ENCODE data around the gene GON4L. TPM values are rescaled to one million over a fixed set of nuclear protein-coding genes. Genes with fewer than 3 reads are reported as not detected.
A peak's percentile ranks its signal among the peaks of the same experiment; 100 is the strongest.

The GON4L gene
- polyA plus RNA-seq, 1 of the 3 experiments (the other 2 are of a cell fraction) = 16.5 TPM

- TF ChIP-seq POLR2AphosphoS5 (IDR thresholded peaks at IDR 0.05; ENCODE audit: low read depth, low read length) (peak; percentile 91; the same call in 1 of the 2 replicates), YY1 (IDR thresholded peaks at IDR 0.05; ENCODE audit: low read depth) (peak; percentile 93), PBX3 (IDR thresholded peaks at IDR 0.05) (no peak), MAX (IDR thresholded peaks at IDR 0.05; ENCODE audit: low read depth) (peak; percentile 87), SIN3A (IDR thresholded peaks at IDR 0.05; ENCODE audit: borderline replicate concordance, low read depth, low read length) (0 out of 2 replicates have a peak, but pooled peaks have one; percentile 52), JUND (IDR thresholded peaks at IDR 0.05) (peak; percentile 14; the same call in 1 of the 2 replicates), TCF12 (IDR thresholded peaks at IDR 0.05) (no peak), EP300 (IDR thresholded peaks at IDR 0.05; ENCODE audit: borderline replicate concordance in 1 of 2, low read depth in 1 of 2, low read length in 1 of 2) (no peak), FOXJ3 (CRISPR knock-in tag; IDR thresholded peaks at IDR 0.05) (no peak), ZBTB33 (IDR thresholded peaks at IDR 0.05; ENCODE audit: borderline replicate concordance, low read depth) (no peak), TAF1 (IDR thresholded peaks at IDR 0.05; ENCODE audit: borderline replicate concordance, low read depth, low read length) (peak; percentile 85), MEF2A (IDR thresholded peaks at IDR 0.05; ENCODE audit: borderline replicate concordance, low read depth) (no peak)
These were observed at the start of gene GON4L (continued) for GRCh38 chr1:155856975-155857930.

GRCh38 chr1:155904261-155904660, 47.2 kb upstream of the GON4L start:
- peaks cover 12% of the 10 kb centered on the region for H3F3A ChIP-seq (replicated peaks; ENCODE audit: insufficient read depth)
- no peak overlapping the region for H3K4me2 ChIP-seq
- H3K9me2 ChIP-seq = no peaks in the 10 kb centered on the region
- DNase-seq = no peak
- no peak for TF ChIP-seq NRF1 (IDR thresholded peaks at IDR 0.05; ENCODE audit: low read depth, low read length)
- no peak for TF ChIP-seq EP300 (IDR thresholded peaks at IDR 0.05; ENCODE audit: borderline replicate concordance in 1 of 2, low read depth in 1 of 2, low read length in 1 of 2)
- TF ChIP-seq SMC3 (IDR thresholded peaks at IDR 0.05; ENCODE audit: low read depth, low read length) = no peak
- no peak for TF ChIP-seq FOSL2 (IDR thresholded peaks at IDR 0.05; ENCODE audit: borderline replicate concordance, low read depth)
- no peak for TF ChIP-seq RFX5 (IDR thresholded peaks at IDR 0.05; ENCODE audit: low read length)
- TF ChIP-seq MXI1 (IDR thresholded peaks at IDR 0.05; ENCODE audit: low read depth, low read length) = no peak
- TF ChIP-seq IRF3 (IDR thresholded peaks at IDR 0.05; ENCODE audit: low read depth, low read length) = no peak
- H3K4me3 ChIP-seq (ENCODE audit: low read depth in 2 of 2, low read length in 1 of 2) = no peak overlapping the region
- peaks cover 47% of the 10 kb centered on the region for H3K79me2 ChIP-seq (ENCODE audit: insufficient read depth)
- no peaks in the 10 kb centered on the region for H3K27me3 ChIP-seq (ENCODE audit: insufficient read depth)
- no peak overlapping the region for H3K27ac ChIP-seq (ENCODE audit: low read depth in 2 of 2, low read length in 1 of 2)
- 0 out of 4 replicates have a peak, but pooled peaks cover 0 to 8% of the 10 kb centered on the region in 2 experiments for H3K4me1 ChIP-seq (ENCODE audit: control insufficient read depth in 1 of 2, insufficient read depth in 2 of 2, low read depth in 1 of 2, low read length in 1 of 2)
- ChIA-PET POLR2A (interaction anchor here (0.9 kb wide), 1 partner anchor 47 kb away, joined by 3 read pairs; the partner anchor contains the start of gene GON4L), CTCF (interaction anchor here (0.7 to 1.3 kb wide), 4 partner anchors 10 to 85 kb away, joined by 3 to 5 read pairs (median 4); no protein-coding TSS in a partner anchor)
- H3K9me3 ChIP-seq = no peaks in the 10 kb centered on the region
- H4K20me1 ChIP-seq (ENCODE audit: insufficient read depth) = no peaks in the 10 kb centered on the region
- no peak overlapping the region for H3K9ac ChIP-seq
- H2AFZ ChIP-seq (ENCODE audit: low read depth) = no peak overlapping the region
- 94% methylated on average over 12 of the region's 12 CpGs for WGBS (ENCODE audit: low lambda C conversion rate)
- H3K36me3 ChIP-seq (replicated peaks in 1 of 2; ENCODE audit: control insufficient read depth in 1 of 2, insufficient read depth in 2 of 2, low read length in 1 of 2) = peaks cover 43 to 91% of the 10 kb centered on the region in 2 experiments
